DMS 273 (cell line): ENCODE measurements around the gene ZFY.

ENCODE experiments used
- DNase-seq: peaks from one replicate; lab custom pipeline; 2025; ENCODE audit not compliant: unreplicated experiment; lab: John Stamatoyannopoulos, UW

Gene ZFY

DNA sequence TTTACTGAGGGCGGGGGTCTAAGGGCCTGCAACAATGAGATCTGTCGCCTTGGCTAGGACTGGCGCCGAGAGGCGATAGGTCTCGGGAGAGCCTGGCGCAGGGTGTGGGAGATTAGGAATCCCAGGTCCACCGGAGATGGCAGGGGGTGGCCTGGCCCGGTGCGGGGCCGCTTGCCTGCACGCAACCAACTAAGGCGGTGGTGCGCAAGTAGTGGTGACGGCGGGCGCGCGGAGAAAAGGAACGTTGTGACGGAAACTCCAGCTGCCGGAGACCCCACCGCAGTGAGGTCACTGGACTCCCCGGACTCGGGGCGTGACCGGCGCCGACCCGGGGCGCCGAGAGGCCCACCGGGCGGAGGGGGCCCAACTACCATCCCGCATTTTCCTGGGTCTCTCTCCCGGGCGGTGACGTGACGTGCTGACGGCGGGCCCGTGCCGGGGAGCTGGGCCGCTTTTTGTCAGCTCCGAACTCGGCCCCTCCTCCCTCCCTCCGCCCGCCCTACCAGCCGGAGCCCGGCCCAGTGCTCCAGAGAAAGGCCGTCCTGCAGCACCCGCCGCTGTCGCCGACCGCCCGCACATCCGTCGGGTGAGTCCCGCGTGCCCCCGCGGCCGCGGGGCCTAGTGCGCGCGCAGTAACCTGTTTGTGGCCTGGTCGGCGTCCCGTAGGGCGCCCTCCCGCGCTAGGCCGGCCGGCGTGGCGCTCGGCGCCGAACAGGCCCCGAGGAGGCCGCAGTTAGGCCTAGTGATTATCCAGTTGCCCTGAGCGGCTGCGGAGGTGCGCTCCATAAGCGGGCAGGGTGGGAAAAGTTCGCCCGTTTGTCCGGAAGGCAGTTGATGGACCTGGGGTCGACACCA, at the start of gene ZFY:
TSS of gene ZFY (plus strand) at position 521 of the 855 bp plus-strand sequence. CDS start 18,556 bp downstream, outside the sequence.
- no peak for DNase-seq

DNA sequence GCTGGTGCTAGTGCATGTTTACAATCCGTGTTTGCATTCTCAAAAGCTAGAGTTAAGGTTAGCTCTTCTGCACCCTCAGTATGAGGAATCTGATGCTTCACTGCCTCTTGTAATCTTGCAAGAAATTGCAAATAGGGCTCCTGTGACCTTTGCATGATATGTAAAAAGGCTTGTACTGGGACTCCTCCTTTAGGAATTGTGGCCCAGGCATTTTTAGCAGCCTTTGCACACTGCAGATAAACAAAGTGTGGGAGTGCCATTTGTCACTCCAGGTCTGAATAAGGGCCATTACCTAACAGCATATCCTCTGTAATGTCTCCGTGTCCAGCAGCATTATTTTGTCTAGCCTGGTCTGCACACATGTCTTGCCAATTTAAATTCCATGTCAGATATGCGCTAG, 49.3 kb upstream of the ZFY start:
- no peak for DNase-seq

DNA sequence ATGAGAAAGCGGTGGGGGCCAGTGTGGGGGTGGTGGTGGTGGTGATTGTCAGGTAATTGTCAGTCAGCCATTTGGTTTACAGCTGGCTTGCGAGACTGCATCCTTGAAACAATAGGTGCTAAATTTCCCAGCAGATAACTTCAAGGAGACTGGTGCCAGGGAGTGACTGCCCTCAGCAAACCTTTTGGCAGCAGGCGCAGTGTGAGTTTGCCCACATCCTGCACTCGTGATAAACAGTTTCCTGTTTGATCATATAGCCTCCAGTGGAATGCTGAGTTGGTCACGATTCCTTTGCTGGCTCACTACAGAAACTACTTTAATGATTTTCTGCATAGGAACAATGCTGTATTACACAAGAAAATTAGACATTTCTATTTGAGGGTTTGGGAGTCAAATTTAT, 47.8 kb upstream of the ZFY start:
- no peak for DNase-seq

DNA sequence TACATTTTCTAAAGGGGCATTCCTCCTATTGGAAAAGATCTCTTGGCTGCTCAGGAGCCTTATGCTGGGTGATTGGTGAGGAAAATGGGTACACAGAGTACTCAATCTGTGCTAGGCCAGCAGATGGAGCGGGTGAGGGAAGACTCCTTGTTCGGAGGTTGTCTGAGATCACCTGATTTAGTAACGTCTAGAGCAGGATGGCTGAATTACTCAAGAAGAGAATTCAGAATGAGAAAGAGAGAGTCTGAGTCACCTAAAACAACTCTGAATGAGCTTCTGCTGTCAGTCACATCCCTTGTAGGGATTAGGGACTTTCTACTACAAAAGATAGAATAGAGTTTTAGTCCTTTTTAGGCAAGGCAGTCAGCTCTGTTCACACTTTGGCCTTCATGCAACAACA, 47.2 kb upstream of the ZFY start:
- DNase-seq = no peak

DNA sequence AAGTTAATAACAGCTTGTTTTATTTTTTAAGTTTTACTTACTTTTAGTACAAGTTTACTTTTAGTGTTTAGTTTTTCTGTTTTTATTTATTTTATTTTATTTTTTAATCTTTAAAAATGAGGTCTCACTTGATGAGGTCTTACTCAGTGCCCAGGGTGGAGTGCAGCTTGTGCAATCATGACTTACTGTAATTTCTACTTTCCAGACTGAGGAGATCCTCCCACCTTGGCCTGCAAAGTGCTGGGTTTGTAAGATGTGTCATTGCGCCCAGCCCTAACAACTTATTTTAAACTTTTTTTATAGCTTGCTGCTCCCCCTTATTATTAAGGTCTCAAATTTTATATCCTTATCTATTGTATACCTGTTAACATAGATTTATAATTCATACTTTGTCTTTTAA, 41.7 kb upstream of the ZFY start:
- no peak for DNase-seq

DNA sequence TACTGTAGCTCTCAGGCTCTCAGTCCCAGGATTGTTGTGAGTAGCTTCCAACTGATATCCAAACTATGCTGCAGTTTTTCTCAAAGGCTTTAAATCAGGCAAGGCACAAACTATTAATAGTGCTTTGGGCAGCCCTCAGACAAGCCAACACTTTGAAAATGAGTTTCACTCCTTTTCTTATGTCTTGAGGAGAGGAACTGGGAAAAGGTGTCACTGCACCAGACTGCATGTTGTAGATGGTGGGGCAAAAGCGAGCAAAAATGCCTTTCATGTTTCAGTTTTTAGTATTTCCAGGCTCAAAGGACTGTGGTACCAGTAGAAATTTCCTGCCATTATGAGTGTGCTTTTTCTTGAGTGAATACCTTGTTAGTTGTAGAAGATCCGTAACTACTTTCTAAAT, 39.1 kb upstream of the ZFY start:
- no peak for DNase-seq

GRCh38 chrY:2907356-2907755, 27.8 kb upstream of the ZFY start:
- DNase-seq = no peak

GRCh38 chrY:2913066-2913815, 21.9 kb upstream of the ZFY start:
- DNase-seq = no peak

DNA sequence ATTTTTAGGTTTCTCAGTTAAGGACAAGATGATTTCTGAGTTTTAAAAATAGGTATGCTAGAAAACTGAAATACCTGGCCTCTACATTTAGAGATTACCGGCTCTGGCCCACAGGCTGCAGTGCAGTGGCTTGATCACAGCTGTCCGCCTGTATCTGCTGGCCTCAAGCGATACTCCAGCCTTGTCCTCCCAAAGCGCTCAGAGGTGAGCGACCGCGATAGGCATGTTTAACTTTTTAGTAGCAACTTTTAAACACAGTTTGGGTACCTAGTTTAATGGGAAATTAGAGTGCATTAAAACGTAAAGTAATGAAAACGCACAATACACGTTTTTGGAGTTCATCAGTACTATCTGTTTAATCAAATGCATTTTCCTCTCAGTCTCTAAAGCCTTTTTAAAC, 1.1 kb upstream of the ZFY start:
- DNase-seq = no peak

GRCh38 chrY:2935716-2936435, 695 bp downstream of the ZFY start:
- no peak for DNase-seq

GRCh38 chrY:2936436-2936750, 1.2 kb downstream of the ZFY start:
- no peak for DNase-seq

- DNase-seq = no peak
Measured at GRCh38 chrY:2937149-2937548, 2.0 kb downstream of the ZFY start.

- DNase-seq = no peak
Measured at GRCh38 chrY:2949590-2950252, 14.5 kb downstream of the ZFY start.

- no peak for DNase-seq
Measured at GRCh38 chrY:2950655-2951054, 15.5 kb downstream of the ZFY start.

GRCh38 chrY:2952912-2953311, 17.7 kb downstream of the ZFY start:
- no peak for DNase-seq

- DNase-seq = no peak
Measured at GRCh38 chrY:2954735-2955134, 19.6 kb downstream of the ZFY start.

DNA sequence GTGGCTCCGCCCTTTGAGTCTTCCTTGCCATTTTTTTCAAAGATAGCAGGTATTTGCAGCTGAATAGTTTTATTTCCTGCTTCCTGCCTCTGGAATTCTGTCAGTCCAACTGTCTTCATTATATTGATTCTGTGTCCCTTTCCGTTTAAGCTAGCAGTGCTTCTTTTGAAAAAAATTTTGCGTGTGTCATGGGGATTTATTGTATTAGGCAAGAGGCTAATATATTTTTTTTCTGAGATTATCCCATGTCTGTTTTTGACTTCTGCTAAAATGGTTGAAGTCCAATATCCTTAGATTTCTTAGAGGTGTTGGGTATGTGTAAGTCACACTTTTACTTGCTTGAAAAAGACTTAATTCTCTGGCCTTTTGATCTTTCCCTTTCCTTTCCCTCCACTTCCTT, 20.4 kb downstream of the ZFY start:
- no peak for DNase-seq

GRCh38 chrY:2962061-2962460, 26.9 kb downstream of the ZFY start:
- DNase-seq = no peak

DNA sequence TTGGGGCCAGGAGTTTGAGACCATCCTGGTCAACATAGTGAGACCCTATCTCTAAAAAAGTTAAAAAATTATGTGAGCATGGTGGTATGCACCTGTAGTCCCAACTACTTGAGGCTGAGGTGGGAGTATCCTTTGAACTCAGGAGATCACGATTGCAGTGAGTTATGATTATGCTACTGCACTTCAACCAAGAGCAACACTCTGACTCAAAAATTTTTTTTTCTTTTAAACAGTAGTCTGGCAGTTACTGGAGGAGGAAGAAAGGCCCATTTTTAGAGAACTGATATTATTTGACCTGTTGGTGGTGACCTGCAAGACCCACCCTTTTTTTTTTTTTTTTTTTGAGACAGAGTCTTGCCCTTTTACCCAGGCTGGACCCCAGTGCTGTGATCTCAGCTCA, 29.6 kb downstream of the ZFY start:
- DNase-seq = no peak

- no peak for DNase-seq
Measured at GRCh38 chrY:2965629-2966028, 30.4 kb downstream of the ZFY start.

- DNase-seq = no peak
Measured at GRCh38 chrY:2969561-2969960, 34.4 kb downstream of the ZFY start.
